ENCODE results near the gene UBE2Q1.
A peak's percentile ranks its signal among the peaks of the same experiment; 100 is the strongest.

UBE2Q1 gene

GRCh38 chr1:154565876-154566275 lies 7.4 kb upstream of the UBE2Q1 start:
- Histone ChIP-seq H2AFZ (ENCODE audit: low read depth, low read length) (no peak overlapping the region), H3K4me1 (ENCODE audit: low read length) (no peaks in the 10 kb centered on the region), H3K4me2 (ENCODE audit: low read length) (no peak overlapping the region), H3K4me3 (ENCODE audit: low read length) (no peak overlapping the region), H3K36me3 (replicated peaks; ENCODE audit: low read depth, low read length) (no peaks in the 10 kb centered on the region), H3K27ac (ENCODE audit: low read length) (no peak overlapping the region), H3K9ac (ENCODE audit: low read length) (no peak overlapping the region), H4K20me1 (ENCODE audit: insufficient read depth, low read length) (no peaks in the 10 kb centered on the region), H3K27me3 (ENCODE audit: low read depth, low read length) (no peaks in the 10 kb centered on the region), H3K9me3 (ENCODE audit: insufficient read depth, low read length) (no peaks in the 10 kb centered on the region), H3K79me2 (ENCODE audit: low read length) (no peaks in the 10 kb centered on the region)
- TF ChIP-seq CTCF (IDR thresholded peaks at IDR 0.05; ENCODE audit: low read depth, low read length) (no peak), EZH2phosphoT487 (IDR thresholded peaks at IDR 0.05; ENCODE audit: low read depth) (no peak)

- Histone ChIP-seq H3K4me3 (ENCODE audit: low read length) (peak overlapping the region; percentile 87), H3K9ac (ENCODE audit: low read length) (peak overlapping the region; percentile 87), H3K27me3 (ENCODE audit: low read depth, low read length) (no peaks in the 10 kb centered on the region), H3K4me1 (ENCODE audit: low read length) (peaks cover 18% of the 10 kb centered on the region), H3K9me3 (ENCODE audit: insufficient read depth, low read length) (no peaks in the 10 kb centered on the region), H3K79me2 (ENCODE audit: low read length) (peaks cover 41% of the 10 kb centered on the region), H3K4me2 (ENCODE audit: low read length) (peak overlapping the region; percentile 86), H3K27ac (ENCODE audit: low read length) (peak overlapping the region; percentile 65), H2AFZ (ENCODE audit: low read depth, low read length) (peak overlapping the region; percentile 17; the same call in 1 of the 2 replicates), H4K20me1 (ENCODE audit: insufficient read depth, low read length) (peaks cover 17% of the 10 kb centered on the region), H3K36me3 (replicated peaks; ENCODE audit: low read depth, low read length) (peaks cover 20% of the 10 kb centered on the region)
- TF ChIP-seq EZH2phosphoT487 (IDR thresholded peaks at IDR 0.05; ENCODE audit: low read depth) (no peak), CTCF (IDR thresholded peaks at IDR 0.05; ENCODE audit: low read depth, low read length) (peak; percentile 97)
Observed at GRCh38 chr1:154559466-154560044, 1.1 kb upstream of the UBE2Q1 start.

GRCh38 chr1:154558720-154559465 lies 431 bp upstream of the UBE2Q1 start:
- H3K27ac ChIP-seq (ENCODE audit: low read length), result peak overlapping the region; percentile 65
- H3K9me3 ChIP-seq (ENCODE audit: insufficient read depth, low read length), result no peaks in the 10 kb centered on the region
- H3K4me2 ChIP-seq (ENCODE audit: low read length), result peak overlapping the region; percentile 86
- peaks cover 27% of the 10 kb centered on the region for H3K36me3 ChIP-seq (replicated peaks; ENCODE audit: low read depth, low read length)
- H3K9ac ChIP-seq (ENCODE audit: low read length), result peak overlapping the region; percentile 87
- H3K79me2 ChIP-seq (ENCODE audit: low read length), result peaks cover 41% of the 10 kb centered on the region
- peak overlapping the region; percentile 87 for H3K4me3 ChIP-seq (ENCODE audit: low read length)
- peaks cover 17% of the 10 kb centered on the region for H4K20me1 ChIP-seq (ENCODE audit: insufficient read depth, low read length)
- H3K4me1 ChIP-seq (ENCODE audit: low read length), result peaks cover 18% of the 10 kb centered on the region
- no peak for TF ChIP-seq CTCF (IDR thresholded peaks at IDR 0.05; ENCODE audit: low read depth, low read length)
- TF ChIP-seq EZH2phosphoT487 (IDR thresholded peaks at IDR 0.05; ENCODE audit: low read depth), result no peak
- H3K27me3 ChIP-seq (ENCODE audit: low read depth, low read length), result no peaks in the 10 kb centered on the region
- H2AFZ ChIP-seq (ENCODE audit: low read depth, low read length), result peak overlapping the region; percentile 16

- H3K27ac ChIP-seq (ENCODE audit: low read length), result peak overlapping the region; percentile 46
- peak overlapping the region; percentile 87 for H3K4me3 ChIP-seq (ENCODE audit: low read length)
- no peak for TF ChIP-seq EZH2phosphoT487 (IDR thresholded peaks at IDR 0.05; ENCODE audit: low read depth)
- TF ChIP-seq CTCF (IDR thresholded peaks at IDR 0.05; ENCODE audit: low read depth, low read length), result no peak
- H2AFZ ChIP-seq (ENCODE audit: low read depth, low read length), result no peak overlapping the region
- peak overlapping the region; percentile 98 for H3K9ac ChIP-seq (ENCODE audit: low read length)
- peak overlapping the region; percentile 94 for H3K4me2 ChIP-seq (ENCODE audit: low read length)
- H3K79me2 ChIP-seq (ENCODE audit: low read length), result peaks cover 41% of the 10 kb centered on the region
- peaks cover 18% of the 10 kb centered on the region for H3K4me1 ChIP-seq (ENCODE audit: low read length)
- peaks cover 42% of the 10 kb centered on the region for H3K36me3 ChIP-seq (replicated peaks; ENCODE audit: low read depth, low read length)
- peaks cover 17% of the 10 kb centered on the region for H4K20me1 ChIP-seq (ENCODE audit: insufficient read depth, low read length)
- no peaks in the 10 kb centered on the region for H3K9me3 ChIP-seq (ENCODE audit: insufficient read depth, low read length)
- H3K27me3 ChIP-seq (ENCODE audit: low read depth, low read length), result no peaks in the 10 kb centered on the region
Observed at GRCh38 chr1:154557248-154557938, 1.1 kb downstream of the UBE2Q1 start.

Data from OCI-LY3 (cell line).